HK-2 (cell line): Measurements from ENCODE around the gene ABCC1.
"Not testable (repeated sequence)": the region's sequence is repeated elsewhere in the genome, so short reads cannot be mapped to it uniquely, and the experiment has no call there.

ENCODE experiments used
- DNase-seq: peaks from one replicate; pipeline ENCODE4 v3.0.0-alpha.2; 2018; ENCODE audit not compliant: unreplicated experiment

ABCC1 gene

GRCh38 chr16:15949210-15950160, at the start of gene ABCC1:
Gene ABCC1 (plus strand): TSS chr16:15949616. CDS start chr16:15949752, 136 bp downstream.
- peak; percentile 31 for DNase-seq

GRCh38 chr16:15900357-15900756, 49.1 kb upstream of the ABCC1 start:
- DNase-seq, result no peak

GRCh38 chr16:15900901-15901500, 48.4 kb upstream of the ABCC1 start:
- no peak for DNase-seq

- DNase-seq, result no peak
These were observed 45.5 kb upstream of the ABCC1 start for GRCh38 chr16:15903960-15904359.

GRCh38 chr16:15906439-15906838, 43.0 kb upstream of the ABCC1 start:
- DNase-seq, result no peak

GRCh38 chr16:15907863-15908478, 41.4 kb upstream of the ABCC1 start:
- no peak for DNase-seq

- DNase-seq, result no peak
These were observed 38.2 kb upstream of the ABCC1 start for GRCh38 chr16:15911198-15911597.

- no peak for DNase-seq
These were observed 36.2 kb upstream of the ABCC1 start for GRCh38 chr16:15913046-15913698.

GRCh38 chr16:15915555-15916081, 33.8 kb upstream of the ABCC1 start:
- DNase-seq, result no peak

GRCh38 chr16:15916323-15916722, 33.1 kb upstream of the ABCC1 start:
- DNase-seq, result no peak

- not testable (repeated sequence) for DNase-seq
These were observed 31.1 kb upstream of the ABCC1 start for GRCh38 chr16:15918314-15918713.

- no peak for DNase-seq
These were observed 30.1 kb upstream of the ABCC1 start for GRCh38 chr16:15919331-15919730.

GRCh38 chr16:15924996-15925395, 24.4 kb upstream of the ABCC1 start:
- no peak for DNase-seq

GRCh38 chr16:15925631-15926030, 23.8 kb upstream of the ABCC1 start:
- DNase-seq, result no peak

- DNase-seq, result no peak
These were observed 20.9 kb upstream of the ABCC1 start for GRCh38 chr16:15928261-15929104.

GRCh38 chr16:15932939-15933338, 16.5 kb upstream of the ABCC1 start:
- DNase-seq, result no peak

GRCh38 chr16:15933781-15934180, 15.6 kb upstream of the ABCC1 start:
- no peak for DNase-seq

- DNase-seq, result no peak
These were observed 14.4 kb upstream of the ABCC1 start for GRCh38 chr16:15934991-15935390.

GRCh38 chr16:15936809-15937208, 12.6 kb upstream of the ABCC1 start:
- DNase-seq, result not testable (repeated sequence)

- no peak for DNase-seq
These were observed 6.3 kb upstream of the ABCC1 start for GRCh38 chr16:15942931-15943690.
